Esophagus muscularis mucosa (tissue), 4 donors: ENCODE data around the gene UCK1. TPM values are rescaled to one million over a fixed set of nuclear protein-coding genes. Genes with fewer than 3 reads are reported as not detected.

Source experiments
- DNase-seq: peaks from one replicate; pipeline ENCODE4 v3.0.0-alpha.2; 2017; ENCODE audit errors: extremely low spot score
- H3K27ac ChIP-seq, 4 donors: fragments of 200-600 bp; sonication (generic); replicated peaks in 1 of 4; 1 replicate in 3 of 4; 2 replicates in 1 of 4; pipeline ENCODE4 v1.5.1; 2016 to 2019; ENCODE audit warnings: mild to moderate bottlenecking in 1 of 4
- H3K27me3 ChIP-seq, 4 donors: fragments of 200-600 bp; sonication (generic); one replicate each; pipeline versions ENCODE4 v1.5.1 to v1.6.0; 2016 to 2019
- H3K36me3 ChIP-seq, 4 donors: fragments of 200-600 bp; sonication (generic); one replicate each; pipeline ENCODE4 v1.5.1; 2016 to 2019
- H3K4me1 ChIP-seq, 4 donors: fragments of 200-600 bp; sonication (generic); one replicate each; pipeline ENCODE4 v1.5.1; 2016 to 2019
- H3K4me3 ChIP-seq, 4 donors: fragments of 200-600 bp; sonication (generic); 1 replicate in 2 of 4; 2 replicates in 2 of 4; pipeline ENCODE4 v1.5.1; 2016 to 2019; ENCODE audit warnings: mild to moderate bottlenecking in 4 of 4, moderate library complexity in 1 of 4
- H3K9me3 ChIP-seq, 4 donors: fragments of 200-600 bp; sonication (generic); 1 replicate in 3 of 4; 2 replicates in 1 of 4; pipeline ENCODE4 v1.5.1; 2016 to 2019
- CTCF ChIP-seq, 3 experiments: fragments of 200-600 bp in 2 of 3; fragments of 450-650 bp in 1 of 3; sonication (generic) in 2 of 3; IDR thresholded peaks; one replicate each; pipeline ENCODE4 v1.5.1; 2017 to 2019; ENCODE audit warnings: antibody characterized with exemption in 3 of 3, mild to moderate bottlenecking in 2 of 3, moderate library complexity in 1 of 3
- EP300 ChIP-seq: sonication (generic); formaldehyde crosslinking; IDR thresholded peaks from one replicate; pipeline ENCODE4 v1.6.1; 2017; ENCODE audit warnings: antibody characterized with exemption
- POLR2A ChIP-seq: fragments of 450-650 bp; IDR thresholded peaks from one replicate; pipeline ENCODE4 v1.6.1; 2017; ENCODE audit warnings: antibody characterized with exemption, moderate library complexity, mild to moderate bottlenecking, low read depth
- POLR2AphosphoS5 ChIP-seq, 2 donors: sonication (generic); formaldehyde crosslinking; IDR thresholded peaks; one replicate each; pipeline ENCODE4 v1.6.1; 2017; ENCODE audit warnings: antibody characterized with exemption in 2 of 2
- WGBS: methylation state at CpG from one replicate; pipeline ENCODE4 v1.1.5; 2018; 5-methylcytosine and 5-hydroxymethylcytosine counted together
- intact Hi-C: fragments of 100-400 bp; cut with DNase I; formaldehyde crosslinking; loops from one replicate; pipeline ENCODE4 v1.15.1; 2023
- total RNA-seq, 4 donors: library from RNA; depleted of rRNA; stranded (reverse); fragments of >200 nt; gene quantifications; one replicate each; pipeline versions ENCODE4 v1.1.0 to v1.2.1, GENCODE V29; 2016

The UCK1 gene
- total RNA-seq, 4 donors from 2014 or later, result 47.3 to 63.9 (median 54.0) TPM

DNA sequence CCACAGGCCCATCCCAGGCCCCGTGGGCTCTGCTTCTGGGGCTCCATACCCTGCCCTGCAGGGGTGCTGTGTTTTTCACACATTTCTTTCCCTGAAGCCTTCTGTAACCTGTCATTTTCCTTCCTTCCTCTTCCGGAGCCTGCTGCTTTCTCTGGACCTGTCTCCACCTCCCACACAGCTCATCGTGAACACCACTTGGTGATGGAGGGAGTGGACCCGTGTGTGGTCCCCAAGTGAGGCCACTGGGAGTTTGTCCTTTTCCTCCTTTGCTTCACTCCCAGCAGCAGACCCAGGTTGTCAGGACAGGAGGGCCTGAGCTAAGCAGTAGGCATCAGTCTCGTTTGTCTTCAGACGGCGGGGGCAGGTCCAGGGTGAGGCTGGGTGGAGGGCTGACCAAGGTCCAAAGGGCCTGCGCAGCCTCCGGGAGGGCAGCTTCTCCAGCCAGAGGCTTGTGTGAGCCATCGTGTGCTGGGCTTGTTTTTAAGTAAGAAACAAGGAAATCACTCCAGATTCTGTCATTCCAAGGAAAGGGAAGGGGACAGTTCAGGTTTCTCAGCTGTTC, 34.1 kb downstream of the UCK1 start:
- WGBS, result 72% methylated on average over 4 of the region's 10 CpGs
- no peak for DNase-seq
- Histone ChIP-seq H3K4me1 (peaks cover under 1 to 12% (median 6%) of the 10 kb centered on the region in 4 donors), H3K27me3 (no peaks in the 10 kb centered on the region), H3K9me3 (no peaks in the 10 kb centered on the region), H3K36me3 (peaks cover 70 to 86% (median 84%) of the 10 kb centered on the region in 4 donors), H3K27ac (no peak overlapping the region), H3K4me3 (no peak overlapping the region)
- no peak for TF ChIP-seq POLR2A
- intact Hi-C loops, result no loop called here

GRCh38 chr9:131495785-131496184, 35.3 kb downstream of the UCK1 start:
- Histone ChIP-seq H3K4me1 (peaks cover 0 to under 1% (median 0%) of the 10 kb centered on the region in 4 donors), H3K36me3 (peaks cover 81 to 97% (median 95%) of the 10 kb centered on the region in 4 donors), H3K27me3 (no peaks in the 10 kb centered on the region), H3K9me3 (no peaks in the 10 kb centered on the region), H3K4me3 (no peak overlapping the region), H3K27ac (no peak overlapping the region)
- intact Hi-C loops, result no loop called here
- no peak for DNase-seq
- TF ChIP-seq CTCF (IDR thresholded peaks at IDR 0.05) (no peak), POLR2A (no peak), EP300 (no peak), POLR2AphosphoS5 (IDR thresholded peaks at IDR 0.05) (no peak)
- 85% methylated on average over 19 of the region's 22 CpGs for WGBS

DNA sequence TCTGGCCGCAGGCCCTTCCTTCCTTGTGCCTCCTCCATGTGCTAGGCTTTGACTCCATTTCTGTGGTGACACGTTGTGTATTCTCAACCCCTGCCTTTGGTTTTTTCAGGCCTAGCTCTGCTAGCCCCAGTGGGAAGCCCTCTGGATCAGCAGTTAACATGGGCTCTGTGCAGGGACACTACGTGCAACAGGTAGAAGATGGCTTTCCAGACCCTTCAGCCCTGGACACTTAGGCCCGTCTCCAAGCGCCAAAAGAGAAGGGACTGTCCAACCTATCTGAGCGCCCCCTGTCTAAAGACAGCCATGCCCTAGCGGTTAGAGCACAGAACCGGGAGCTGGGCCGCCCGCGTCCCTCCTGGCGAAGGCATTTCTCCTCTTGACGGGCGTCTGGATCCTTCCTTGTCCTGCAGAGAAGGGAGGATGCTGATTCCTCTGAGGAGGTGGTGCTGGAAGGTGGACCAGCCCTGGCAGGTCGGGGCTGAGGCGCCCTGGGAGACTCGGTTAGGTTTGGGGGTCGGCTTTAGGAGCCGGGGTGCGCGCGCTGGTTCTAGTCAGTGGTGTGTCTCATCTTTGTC, 36.7 kb downstream of the UCK1 start:
- intact Hi-C loops, result no loop called here
- DNase-seq, result no peak

GRCh38 chr9:131492070-131492469, 39.0 kb downstream of the UCK1 start:
- Histone ChIP-seq H3K27ac (no peak overlapping the region), H3K4me3 (no peak overlapping the region), H3K36me3 (peaks cover 88 to 100% (median 100%) of the 10 kb centered on the region in 4 donors), H3K9me3 (no peaks in the 10 kb centered on the region), H3K27me3 (no peaks in the 10 kb centered on the region), H3K4me1 (peaks cover 0 to 8% (median 4%) of the 10 kb centered on the region in 4 donors)
- DNase-seq, result no peak
- no peak for TF ChIP-seq POLR2AphosphoS5 (IDR thresholded peaks at IDR 0.05)
- TF ChIP-seq CTCF (IDR thresholded peaks at IDR 0.05), result no peak
- no peak for TF ChIP-seq POLR2A
- TF ChIP-seq EP300, result no peak
- intact Hi-C loops, result no loop called here
- WGBS, result no CpG with 5 or more reads among the region's 6 CpGs

More for the DNA sequence above, 36.7 kb downstream of the UCK1 start:
- Histone ChIP-seq H3K27me3 (no peaks in the 10 kb centered on the region), H3K4me1 (no peaks in the 10 kb centered on the region), H3K4me3 (no peak overlapping the region), H3K36me3 (peaks cover 87 to 100% (median 100%) of the 10 kb centered on the region in 4 donors), H3K9me3 (no peaks in the 10 kb centered on the region), H3K27ac (no peak overlapping the region)
- WGBS, result 91% methylated on average over 14 of the region's 22 CpGs
- TF ChIP-seq POLR2A, result no peak
- TF ChIP-seq POLR2AphosphoS5 (IDR thresholded peaks at IDR 0.05), result no peak
- TF ChIP-seq EP300, result no peak
- no peak for TF ChIP-seq CTCF (IDR thresholded peaks at IDR 0.05)

DNA sequence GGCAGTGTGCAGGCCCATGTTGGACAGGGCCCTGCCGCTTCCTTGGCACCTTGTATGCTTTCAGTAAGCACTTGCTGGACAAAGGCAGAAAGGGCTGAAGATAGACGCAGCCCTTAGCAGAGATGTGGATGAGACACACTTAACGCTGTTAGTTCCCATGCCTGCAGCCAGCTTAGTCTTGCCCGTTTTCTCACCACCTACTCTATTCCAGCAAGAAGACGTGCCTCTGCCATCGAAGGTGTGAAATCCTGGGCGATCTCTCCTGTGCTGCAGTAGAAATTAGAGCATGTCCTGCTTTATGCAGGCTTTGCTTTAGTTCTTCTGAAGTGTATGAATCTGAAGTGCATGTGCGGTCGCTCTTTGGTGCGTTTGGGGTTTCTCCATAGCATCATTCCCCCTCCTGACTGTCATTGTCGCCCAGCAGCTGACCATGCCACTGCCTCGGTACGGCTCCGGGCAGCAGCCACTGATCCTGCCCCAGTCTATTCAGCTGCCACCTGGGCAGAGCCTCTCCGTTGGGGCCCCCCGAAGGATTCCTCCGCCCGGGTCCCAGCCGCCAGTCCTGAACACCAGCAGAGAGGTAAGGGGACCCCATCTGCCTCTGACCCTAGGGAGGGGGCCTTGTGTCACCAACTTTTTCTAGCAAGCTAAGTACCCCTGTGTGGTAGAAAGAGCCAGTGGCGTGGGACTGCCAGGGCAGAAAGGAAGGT, 39.9 kb downstream of the UCK1 start:
- TF ChIP-seq POLR2A, result no peak
- TF ChIP-seq POLR2AphosphoS5 (IDR thresholded peaks at IDR 0.05), result no peak
- TF ChIP-seq EP300, result no peak
- TF ChIP-seq CTCF (IDR thresholded peaks at IDR 0.05), result no peak
- WGBS, result 92% methylated on average over 20 of the region's 20 CpGs
- intact Hi-C loops, result no loop called here
- Histone ChIP-seq H3K4me1 (peaks cover 8 to 17% (median 13%) of the 10 kb centered on the region in 4 donors), H3K4me3 (no peak overlapping the region), H3K27ac (no peak overlapping the region), H3K27me3 (no peaks in the 10 kb centered on the region), H3K9me3 (no peaks in the 10 kb centered on the region), H3K36me3 (peaks cover 87 to 100% (median 100%) of the 10 kb centered on the region in 4 donors)
- no peak for DNase-seq
